Neural cell (in vitro differentiated cells): ENCODE results near the gene SMC3. TPM values are rescaled to one million over a fixed set of nuclear protein-coding genes. Genes with fewer than 3 reads are reported as not detected.

Source experiments
- H2AFZ ChIP-seq: fragments of 200-600, 300-800 bp; sonication (generic), shearing (Covaris generic); 2 replicates; pipeline ENCODE4 v1.6.0; 2014; ENCODE audit warnings: low read depth, mild to moderate bottlenecking, antibody characterized with exemption, low read length, moderate library complexity
- H3F3A ChIP-seq: fragments of 200-600 bp; shearing (Covaris generic); 2 replicates; pipeline ENCODE4 v1.6.1; 2016; ENCODE audit warnings: mild to moderate bottlenecking, moderate library complexity, mixed read lengths, antibody characterized with exemption, low read length; ENCODE audit not compliant: insufficient read depth, poor library complexity, severe bottlenecking
- H3K27ac ChIP-seq: fragments of 200-600, 300-800 bp; sonication (generic), shearing (Covaris generic); 2 replicates; pipeline ENCODE4 v1.5.1; 2014; ENCODE audit warnings: mild to moderate bottlenecking, low read length, moderate library complexity
- H3K27me3 ChIP-seq: fragments of 300-800, 200-600 bp; sonication (generic), shearing (Covaris generic); 2 replicates; pipeline ENCODE4 v1.6.0; 2014; ENCODE audit warnings: mild to moderate bottlenecking, low read depth, low read length, moderate library complexity; ENCODE audit not compliant: insufficient read depth
- H3K36me3 ChIP-seq: fragments of 300-800, 200-600 bp; sonication (generic), shearing (Covaris generic); 2 replicates; pipeline ENCODE4 v1.5.1; 2014; ENCODE audit warnings: mild to moderate bottlenecking, antibody characterized with exemption, low read length, moderate library complexity; ENCODE audit not compliant: insufficient read depth
- H3K4me2 ChIP-seq: fragments of 300-800, 200-600 bp; sonication (generic), shearing (Covaris generic); 2 replicates; pipeline ENCODE4 v1.6.0; 2014; ENCODE audit warnings: mild to moderate bottlenecking, low read length
- H3K4me3 ChIP-seq: fragments of 300-800, 200-600 bp; sonication (generic), shearing (Covaris generic); 2 replicates; pipeline ENCODE4 v1.5.1; 2014; ENCODE audit warnings: mild to moderate bottlenecking, low read length, moderate library complexity
- H3K79me2 ChIP-seq: fragments of 200-600 bp; shearing (Covaris generic); replicated peaks from 2 replicates; pipeline ENCODE4 v1.6.0; 2014; ENCODE audit warnings: mild to moderate bottlenecking, low read length, moderate library complexity; ENCODE audit not compliant: insufficient read depth
- H3K9ac ChIP-seq: fragments of 300-800, 200-600 bp; sonication (generic), shearing (Covaris generic); 2 replicates; pipeline ENCODE4 v1.6.1; 2016; ENCODE audit warnings: mild to moderate bottlenecking, low read length, mixed read lengths
- H3K9me2 ChIP-seq: fragments of 200-600 bp; shearing (Covaris generic); 2 replicates; pipeline ENCODE4 v1.6.1; 2016; ENCODE audit warnings: mild to moderate bottlenecking, low read length, mixed read lengths; ENCODE audit not compliant: insufficient read depth
- H3K9me3 ChIP-seq: fragments of 200-600, 300-800 bp; sonication (generic), shearing (Covaris generic); 2 replicates; pipeline ENCODE4 v1.6.1; 2016; ENCODE audit warnings: mild to moderate bottlenecking, mixed run types, low read length, moderate library complexity, mixed read lengths
- H4K20me1 ChIP-seq: fragments of 200-600 bp; shearing (Covaris generic); 2 replicates; pipeline ENCODE4 v1.6.1; 2016; ENCODE audit warnings: mild to moderate bottlenecking, mixed run types; ENCODE audit not compliant: insufficient read depth
- CTCF ChIP-seq: fragments of 450-650 bp; IDR thresholded peaks from 2 replicates; pipeline ENCODE4 v1.5.1; 2014; ENCODE audit warnings: antibody characterized with exemption, mild to moderate bottlenecking, moderate library complexity; ENCODE audit not compliant: poor library complexity, severe bottlenecking
- EP300 ChIP-seq: fragments of 450-650 bp; conservative IDR thresholded peaks from 2 replicates; pipeline ENCODE4 v1.6.1; 2014; ENCODE audit warnings: antibody characterized with exemption, mild to moderate bottlenecking, moderate library complexity; ENCODE audit not compliant: poor library complexity, severe bottlenecking
- EZH2 ChIP-seq: fragments of 200-600, 300-800 bp; shearing (Covaris generic), sonication (generic); IDR thresholded peaks from 2 replicates; pipeline ENCODE4 v1.6.1; 2014; ENCODE audit warnings: antibody characterized with exemption, low read length, borderline replicate concordance, mild to moderate bottlenecking; ENCODE audit not compliant: insufficient read depth, poor library complexity, severe bottlenecking
- MXI1 ChIP-seq: fragments of 450-650 bp; conservative IDR thresholded peaks from 2 replicates; pipeline ENCODE4 v1.6.1; 2014; ENCODE audit warnings: antibody characterized with exemption, mild to moderate bottlenecking; ENCODE audit not compliant: poor library complexity, severe bottlenecking
- POLR2AphosphoS5 ChIP-seq: IDR thresholded peaks from 2 replicates; pipeline ENCODE4 v1.6.1; 2012
- RAD21 ChIP-seq: fragments of 450-650 bp; conservative IDR thresholded peaks from 2 replicates; pipeline ENCODE4 v1.6.1; 2014; ENCODE audit warnings: antibody characterized with exemption, mild to moderate bottlenecking, moderate library complexity
- SMC3 ChIP-seq: fragments of 450-650 bp; conservative IDR thresholded peaks from 2 replicates; pipeline ENCODE4 v1.6.1; 2014; ENCODE audit warnings: antibody characterized with exemption, mild to moderate bottlenecking, moderate library complexity; ENCODE audit not compliant: poor library complexity
- TAF1 ChIP-seq: IDR thresholded peaks from 2 replicates; pipeline ENCODE4 v1.6.1; 2012; ENCODE audit warnings: low read depth
- polyA plus RNA-seq: library from polyadenylated mRNA; depleted of rRNA; stranded (reverse); fragments of >200 nt; gene quantifications from 2 replicates; pipeline ENCODE4 v1.2.3, GENCODE V29; 2014
- TF ChIP-seq, protein P1 (sequence below): IDR thresholded peaks from 2 replicates; pipeline ENCODE4 v1.6.1; 2012; ENCODE audit warnings: borderline replicate concordance

Gene SMC3
- polyA plus RNA-seq, 1 donor from 2014 or later: 67.7 TPM

GRCh38 chr10:110561292-110561691, 6.2 kb upstream of the SMC3 start:
- no peaks in the 10 kb centered on the region for H3F3A ChIP-seq
- no peak overlapping the region for H3K9ac ChIP-seq
- no peak overlapping the region for H3K27ac ChIP-seq
- no peak overlapping the region for H3K4me2 ChIP-seq
- H3K9me3 ChIP-seq: no peaks in the 10 kb centered on the region
- TF ChIP-seq RAD21 (no peak), MXI1 (no peak)
- no peak overlapping the region for H3K4me3 ChIP-seq
- H3K36me3 ChIP-seq: no peaks in the 10 kb centered on the region
- no peaks in the 10 kb centered on the region for H3K27me3 ChIP-seq
- no peaks in the 10 kb centered on the region for H4K20me1 ChIP-seq
- H2AFZ ChIP-seq: no peak overlapping the region
- H3K79me2 ChIP-seq: no peaks in the 10 kb centered on the region
- no peaks in the 10 kb centered on the region for H3K9me2 ChIP-seq

- H3K9me2 ChIP-seq: no peaks in the 10 kb centered on the region
- no peak overlapping the region for H3K4me3 ChIP-seq
- H4K20me1 ChIP-seq: no peaks in the 10 kb centered on the region
- H3K36me3 ChIP-seq: no peaks in the 10 kb centered on the region
- H3K9me3 ChIP-seq: no peaks in the 10 kb centered on the region
- no peak overlapping the region for H3K9ac ChIP-seq
- no peak for TF ChIP-seq SMC3
- TF ChIP-seq MXI1: no peak
- no peak for TF ChIP-seq EP300
- no peak for TF ChIP-seq TAF1
- TF ChIP-seq POLR2AphosphoS5: no peak
- no peak for TF ChIP-seq RAD21
- no peaks in the 10 kb centered on the region for H3F3A ChIP-seq
- no peak overlapping the region for H2AFZ ChIP-seq
- no peak overlapping the region for H3K27ac ChIP-seq
- H3K79me2 ChIP-seq: no peaks in the 10 kb centered on the region
- no peak overlapping the region for H3K4me2 ChIP-seq
- H3K27me3 ChIP-seq: no peaks in the 10 kb centered on the region
Measured at GRCh38 chr10:110562348-110562747, 5.1 kb upstream of the SMC3 start.

- Histone ChIP-seq H3K79me2 (peaks cover 5% of the 10 kb centered on the region), H3K36me3 (no peaks in the 10 kb centered on the region), H3K9me3 (no peaks in the 10 kb centered on the region), H3K4me3 (no peak overlapping the region), H3F3A (no peaks in the 10 kb centered on the region), H3K9ac (no peak overlapping the region), H3K9me2 (no peaks in the 10 kb centered on the region), H3K4me2 (no peak overlapping the region), H3K27me3 (no peaks in the 10 kb centered on the region), H2AFZ (no peak overlapping the region), H4K20me1 (no peaks in the 10 kb centered on the region), H3K27ac (no peak overlapping the region)
- TF ChIP-seq EZH2: no peak
- no peak for TF ChIP-seq CTCF
- TF ChIP-seq, protein P1, sequence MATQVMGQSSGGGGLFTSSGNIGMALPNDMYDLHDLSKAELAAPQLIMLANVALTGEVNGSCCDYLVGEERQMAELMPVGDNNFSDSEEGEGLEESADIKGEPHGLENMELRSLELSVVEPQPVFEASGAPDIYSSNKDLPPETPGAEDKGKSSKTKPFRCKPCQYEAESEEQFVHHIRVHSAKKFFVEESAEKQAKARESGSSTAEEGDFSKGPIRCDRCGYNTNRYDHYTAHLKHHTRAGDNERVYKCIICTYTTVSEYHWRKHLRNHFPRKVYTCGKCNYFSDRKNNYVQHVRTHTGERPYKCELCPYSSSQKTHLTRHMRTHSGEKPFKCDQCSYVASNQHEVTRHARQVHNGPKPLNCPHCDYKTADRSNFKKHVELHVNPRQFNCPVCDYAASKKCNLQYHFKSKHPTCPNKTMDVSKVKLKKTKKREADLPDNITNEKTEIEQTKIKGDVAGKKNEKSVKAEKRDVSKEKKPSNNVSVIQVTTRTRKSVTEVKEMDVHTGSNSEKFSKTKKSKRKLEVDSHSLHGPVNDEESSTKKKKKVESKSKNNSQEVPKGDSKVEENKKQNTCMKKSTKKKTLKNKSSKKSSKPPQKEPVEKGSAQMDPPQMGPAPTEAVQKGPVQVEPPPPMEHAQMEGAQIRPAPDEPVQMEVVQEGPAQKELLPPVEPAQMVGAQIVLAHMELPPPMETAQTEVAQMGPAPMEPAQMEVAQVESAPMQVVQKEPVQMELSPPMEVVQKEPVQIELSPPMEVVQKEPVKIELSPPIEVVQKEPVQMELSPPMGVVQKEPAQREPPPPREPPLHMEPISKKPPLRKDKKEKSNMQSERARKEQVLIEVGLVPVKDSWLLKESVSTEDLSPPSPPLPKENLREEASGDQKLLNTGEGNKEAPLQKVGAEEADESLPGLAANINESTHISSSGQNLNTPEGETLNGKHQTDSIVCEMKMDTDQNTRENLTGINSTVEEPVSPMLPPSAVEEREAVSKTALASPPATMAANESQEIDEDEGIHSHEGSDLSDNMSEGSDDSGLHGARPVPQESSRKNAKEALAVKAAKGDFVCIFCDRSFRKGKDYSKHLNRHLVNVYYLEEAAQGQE: no peak
- TF ChIP-seq RAD21: no peak
Measured at GRCh38 chr10:110563132-110563531, 4.4 kb upstream of the SMC3 start.
